ENCODE results near the gene TPST2.

Gene TPST2

GRCh38 chr22:26579331-26579886 lies 10.5 kb downstream of the TPST2 start:
- DNase-seq = no peak

DNA sequence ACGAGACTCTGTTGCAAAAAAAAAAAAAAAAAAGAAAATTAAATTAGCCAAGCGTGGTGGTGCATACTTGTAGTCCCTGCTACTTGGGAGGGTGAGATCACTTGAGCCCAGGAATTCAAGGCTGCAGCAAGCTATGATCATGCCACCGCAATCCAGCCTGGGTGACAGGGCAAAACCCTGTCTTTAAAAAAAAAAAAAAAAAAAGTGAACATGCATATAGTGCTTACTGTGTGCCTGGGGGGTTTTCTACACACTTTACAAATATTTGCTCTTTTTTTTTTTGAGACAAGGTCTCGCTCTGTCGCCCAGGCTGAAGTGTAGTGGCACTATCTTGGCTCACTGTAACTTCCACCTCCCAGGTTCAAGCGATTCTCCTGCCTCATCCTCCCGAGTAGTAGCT lies 12.9 kb downstream of the TPST2 start:
- no peak for DNase-seq

- no peak for DNase-seq
These were observed 13.8 kb downstream of the TPST2 start for GRCh38 chr22:26576026-26576680.

DNA sequence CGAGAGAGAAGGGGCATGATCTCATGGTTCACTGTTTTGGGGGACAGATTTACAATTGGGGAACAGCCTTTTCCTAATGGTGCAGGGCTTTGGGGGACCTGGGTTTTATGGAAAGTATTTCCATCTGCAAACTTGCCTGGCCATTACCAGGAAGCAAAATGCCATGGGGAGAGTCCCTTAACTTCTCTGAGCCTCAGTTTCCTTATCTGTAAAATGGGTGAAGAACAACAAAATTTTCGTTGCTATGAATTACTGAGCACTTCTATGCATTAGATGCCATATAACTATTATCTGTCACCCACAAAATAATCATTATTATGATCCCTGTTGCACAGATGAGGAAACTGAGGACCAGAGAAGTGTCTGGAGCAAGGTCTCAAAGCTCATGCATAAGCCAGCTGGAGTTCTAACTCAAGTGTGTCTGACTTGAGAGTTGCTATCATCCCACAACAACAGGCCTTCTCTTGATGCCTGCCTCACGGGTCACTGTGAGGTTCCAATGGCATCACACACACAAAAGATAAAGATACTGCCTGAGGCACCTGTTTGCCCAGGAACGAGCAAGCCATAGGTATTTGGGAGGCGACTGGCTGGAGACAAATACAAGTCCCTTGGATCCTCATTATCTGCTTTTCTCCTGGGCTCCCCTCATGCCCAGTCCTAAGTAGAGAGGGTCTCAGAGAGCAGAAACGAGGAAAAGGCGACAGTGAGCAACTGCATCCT lies 15.8 kb downstream of the TPST2 start:
- no peak for DNase-seq

GRCh38 chr22:26573026-26573662 lies 16.8 kb downstream of the TPST2 start:
- DNase-seq = peak; percentile 48

DNA sequence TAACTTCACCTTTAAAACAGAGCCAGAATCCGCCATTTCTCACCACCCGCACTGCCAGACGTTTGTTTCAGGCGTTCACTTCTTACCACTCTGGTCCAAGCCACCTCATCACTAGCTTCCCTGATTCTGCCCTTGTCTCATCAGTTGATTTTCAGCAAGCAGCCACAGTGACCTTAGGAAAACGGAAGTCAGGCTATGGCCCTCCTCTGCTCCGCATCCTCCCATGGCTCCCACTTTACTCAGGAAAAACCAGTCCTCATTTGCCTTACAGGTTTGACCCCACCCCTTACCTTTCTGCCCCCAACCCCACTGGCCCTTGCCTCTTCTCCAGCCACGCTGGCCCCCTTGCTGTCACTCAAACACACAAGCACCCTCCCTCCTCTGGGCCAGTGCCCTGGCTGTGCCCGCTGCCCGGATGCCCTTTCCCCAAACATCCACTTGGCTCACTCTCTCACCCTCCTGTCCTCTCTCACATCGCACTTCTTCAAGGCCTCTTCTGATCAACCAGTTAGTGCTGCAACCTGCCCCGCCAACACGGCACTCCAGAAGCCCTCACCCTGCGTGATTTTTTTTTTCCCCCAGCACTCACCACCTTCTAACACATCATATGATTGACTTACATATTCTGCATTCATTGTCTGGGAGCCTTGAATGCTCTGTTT lies 18.9 kb downstream of the TPST2 start:
- DNase-seq = no peak

GRCh38 chr22:26570115-26570514 lies 19.8 kb downstream of the TPST2 start:
- no peak for DNase-seq

DNA sequence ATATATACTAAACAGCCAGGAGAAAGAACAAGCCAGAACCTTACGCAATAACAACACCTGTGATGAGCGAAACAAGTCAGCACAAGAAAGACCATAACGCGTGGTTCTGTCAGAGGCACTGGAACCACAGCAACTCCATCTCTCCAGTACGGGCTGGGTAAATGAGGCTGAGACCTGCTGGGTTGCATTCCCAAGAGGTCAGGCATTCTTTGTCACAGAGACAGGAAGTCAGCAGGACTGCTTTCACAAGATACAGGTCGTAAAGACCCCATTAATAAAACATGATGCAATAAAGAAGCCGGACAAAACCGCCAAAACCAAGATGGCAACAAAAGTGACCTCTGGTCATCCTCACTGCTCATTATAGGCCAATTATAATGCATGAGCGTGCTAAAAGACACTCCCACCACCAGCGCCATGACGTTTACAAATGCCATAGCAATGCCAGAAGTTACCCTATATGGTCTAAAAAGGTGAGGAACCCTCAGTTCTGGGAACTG lies 21.7 kb downstream of the TPST2 start:
- no peak for DNase-seq

- no peak for DNase-seq
These were observed 22.3 kb downstream of the TPST2 start for GRCh38 chr22:26567610-26568009.

DNA sequence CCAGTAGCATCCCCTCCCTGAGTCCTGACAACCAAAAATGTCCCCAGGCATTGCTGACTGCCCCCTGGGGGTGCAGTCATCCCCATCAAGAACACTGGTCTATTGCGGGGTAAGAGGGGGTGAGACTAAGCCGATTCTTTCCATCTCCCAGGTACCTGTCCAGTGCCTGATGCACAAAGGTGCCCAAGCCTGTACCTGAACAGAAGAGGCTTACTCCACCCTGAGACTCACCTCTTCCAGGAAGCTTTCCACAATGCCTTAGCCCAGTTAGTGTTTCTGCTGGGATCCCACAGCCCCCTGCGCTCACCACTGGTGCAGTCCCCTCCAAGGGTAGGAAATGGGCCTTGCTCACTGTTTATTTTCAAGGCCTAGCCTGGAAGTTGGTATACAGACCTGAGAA lies 22.9 kb downstream of the TPST2 start:
- DNase-seq = no peak

DNA sequence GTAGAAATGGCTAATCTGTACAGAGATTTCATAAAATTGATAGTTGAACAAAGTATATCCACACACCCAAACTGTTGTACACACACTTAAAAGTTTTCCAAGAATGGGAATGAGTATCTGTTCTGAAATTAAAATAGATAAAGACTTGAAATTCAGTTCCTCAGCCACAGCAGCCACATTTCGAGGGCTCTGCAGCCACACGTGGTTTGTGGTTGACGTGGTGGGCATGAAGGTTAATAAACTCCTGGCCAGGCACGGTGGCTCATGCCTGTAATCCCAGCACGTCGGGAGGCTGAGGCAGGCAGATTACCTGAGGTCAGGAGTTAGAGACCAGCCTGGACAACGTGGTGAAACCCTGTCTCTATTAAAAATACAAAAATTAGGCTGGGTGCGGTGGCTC lies 24.0 kb downstream of the TPST2 start:
- DNase-seq = no peak

- DNase-seq = no peak
These were observed 24.8 kb downstream of the TPST2 start for GRCh38 chr22:26565181-26565580.

- DNase-seq = no peak
These were observed 25.3 kb downstream of the TPST2 start for GRCh38 chr22:26564672-26565071.

- DNase-seq = no peak
These were observed 25.8 kb downstream of the TPST2 start for GRCh38 chr22:26564181-26564580.

- no peak for DNase-seq
These were observed 26.9 kb downstream of the TPST2 start for GRCh38 chr22:26563022-26563421.

DNA sequence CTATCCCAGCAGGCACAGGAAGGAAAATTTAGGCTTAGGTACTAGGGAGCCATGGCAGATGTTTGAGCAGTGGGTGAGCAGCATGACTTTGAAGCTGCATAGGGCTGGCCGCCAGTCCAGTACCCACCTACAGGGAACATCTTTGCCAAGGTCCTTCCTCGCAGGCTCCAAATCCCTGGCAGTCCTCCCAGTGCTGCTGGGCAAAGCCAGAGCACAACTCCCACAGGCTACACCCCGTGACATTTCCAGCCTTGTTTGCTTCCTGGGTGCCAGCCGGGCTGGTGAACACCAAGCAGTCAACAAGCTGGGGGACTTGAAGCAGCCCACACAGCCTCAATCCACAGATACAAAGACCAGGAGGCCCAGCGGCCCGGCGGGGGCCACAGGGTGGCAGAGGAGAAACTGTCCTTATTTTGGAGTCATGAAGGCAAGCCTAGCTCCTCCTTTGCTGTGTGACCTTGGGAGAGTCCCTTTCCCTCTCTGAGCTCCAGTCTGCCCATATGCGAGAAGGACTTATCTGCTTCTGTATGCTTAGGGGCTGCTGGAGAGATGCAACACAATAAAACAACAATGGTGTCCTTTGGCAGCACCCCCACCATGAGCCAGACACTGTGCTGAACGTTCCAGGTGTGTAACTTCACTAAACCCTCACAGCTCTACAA lies 28.0 kb downstream of the TPST2 start:
- no peak for DNase-seq

DNA sequence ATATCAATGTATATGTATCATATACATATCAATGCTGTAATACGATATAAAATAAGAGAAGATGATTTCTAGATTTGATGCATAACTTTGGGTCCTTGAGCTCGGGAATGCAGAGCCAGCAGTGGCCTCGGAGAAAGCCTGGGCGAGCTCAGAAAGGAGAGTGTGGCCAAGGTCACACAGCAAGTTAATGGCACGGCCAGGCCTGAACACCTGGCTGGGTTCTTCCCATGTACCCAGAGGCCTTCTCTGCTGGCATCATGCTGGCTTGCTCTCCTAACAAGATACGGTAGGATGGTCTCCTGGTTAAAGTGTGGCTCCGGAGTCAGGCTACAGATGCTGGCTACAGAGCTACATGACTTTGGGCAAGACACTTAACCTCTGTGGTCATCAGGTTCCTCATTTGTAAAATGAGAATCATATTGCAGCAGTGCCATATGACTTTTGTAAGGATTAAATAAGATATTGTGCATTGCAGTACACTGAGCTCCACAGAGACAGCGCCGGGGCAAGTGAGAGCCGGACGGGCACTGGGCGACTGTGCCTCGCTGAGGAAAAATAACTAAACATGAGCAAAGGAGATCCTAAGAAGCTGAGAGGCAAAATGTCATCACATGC lies 29.9 kb downstream of the TPST2 start:
- DNase-seq = no peak

DNA sequence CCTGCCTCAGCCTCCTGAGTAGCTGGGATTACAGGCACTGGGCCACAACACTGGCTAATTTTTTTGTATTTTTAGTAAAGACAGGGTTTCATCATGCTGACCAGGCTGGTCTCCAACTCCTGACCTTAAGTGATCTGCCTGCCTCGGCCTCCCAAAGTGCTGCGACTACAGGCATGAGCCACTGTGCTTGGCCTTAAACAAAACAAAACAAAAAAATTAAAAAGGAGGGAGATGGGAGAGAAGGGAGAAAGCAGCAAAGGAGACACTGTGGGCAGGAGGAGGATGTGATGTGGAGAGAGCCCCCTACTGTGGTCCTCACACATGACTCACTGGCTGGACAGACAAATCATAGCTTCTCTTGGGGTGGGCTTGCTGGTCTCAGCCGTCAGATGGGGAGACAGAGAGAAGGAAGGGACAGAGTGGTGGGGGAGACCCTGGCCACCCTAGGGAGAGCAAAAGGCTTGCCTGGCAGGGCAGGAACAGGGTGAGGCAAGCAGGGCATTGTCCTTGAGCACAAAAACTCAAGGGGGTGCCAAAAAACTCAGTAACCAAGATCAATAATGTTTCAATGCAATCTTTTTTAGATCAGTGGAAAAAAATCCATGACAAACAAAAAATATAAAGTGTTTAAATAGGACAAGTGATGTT lies 31.6 kb downstream of the TPST2 start:
- no peak for DNase-seq

GRCh38 chr22:26556904-26557303 lies 33.0 kb downstream of the TPST2 start:
- no peak for DNase-seq

GRCh38 chr22:26555478-26555877 lies 34.5 kb downstream of the TPST2 start:
- DNase-seq = no peak

GRCh38 chr22:26554956-26555355 lies 35.0 kb downstream of the TPST2 start:
- no peak for DNase-seq

All from DMS79 (cell line).